NCI-H1694 (cell line): ENCODE data around the gene PPP2R5D.

Experiments used
- DNase-seq: peaks from one replicate; lab custom pipeline; 2025; lab: John Stamatoyannopoulos, UW

PPP2R5D gene

GRCh38 chr6:43059168-43060033 lies 75.0 kb downstream of the PPP2R5D start, which contains the start of the genes KLC4 and MRPL2:
KLC4 (plus strand) TSS chr6:43059631; CDS start chr6:43061336, 1,705 bp downstream.
MRPL2 (minus strand) TSS chr6:43059434; CDS start chr6:43059381, 53 bp downstream.
- peak; percentile 97 for DNase-seq

- no peak for DNase-seq
These were observed 75.8 kb downstream of the PPP2R5D start for GRCh38 chr6:43060034-43060754.

GRCh38 chr6:43060755-43061633 lies 76.6 kb downstream of the PPP2R5D start:
- no peak for DNase-seq

- no peak for DNase-seq
These were observed 77.5 kb downstream of the PPP2R5D start for GRCh38 chr6:43061861-43062260.
